Measurements from ENCODE around the gene HTRA3. TPM values are rescaled to one million over a fixed set of nuclear protein-coding genes. Genes with fewer than 3 reads are reported as not detected.

The HTRA3 gene
- total RNA-seq, 1 donor from 2014 or later: 0.16 TPM

DNA sequence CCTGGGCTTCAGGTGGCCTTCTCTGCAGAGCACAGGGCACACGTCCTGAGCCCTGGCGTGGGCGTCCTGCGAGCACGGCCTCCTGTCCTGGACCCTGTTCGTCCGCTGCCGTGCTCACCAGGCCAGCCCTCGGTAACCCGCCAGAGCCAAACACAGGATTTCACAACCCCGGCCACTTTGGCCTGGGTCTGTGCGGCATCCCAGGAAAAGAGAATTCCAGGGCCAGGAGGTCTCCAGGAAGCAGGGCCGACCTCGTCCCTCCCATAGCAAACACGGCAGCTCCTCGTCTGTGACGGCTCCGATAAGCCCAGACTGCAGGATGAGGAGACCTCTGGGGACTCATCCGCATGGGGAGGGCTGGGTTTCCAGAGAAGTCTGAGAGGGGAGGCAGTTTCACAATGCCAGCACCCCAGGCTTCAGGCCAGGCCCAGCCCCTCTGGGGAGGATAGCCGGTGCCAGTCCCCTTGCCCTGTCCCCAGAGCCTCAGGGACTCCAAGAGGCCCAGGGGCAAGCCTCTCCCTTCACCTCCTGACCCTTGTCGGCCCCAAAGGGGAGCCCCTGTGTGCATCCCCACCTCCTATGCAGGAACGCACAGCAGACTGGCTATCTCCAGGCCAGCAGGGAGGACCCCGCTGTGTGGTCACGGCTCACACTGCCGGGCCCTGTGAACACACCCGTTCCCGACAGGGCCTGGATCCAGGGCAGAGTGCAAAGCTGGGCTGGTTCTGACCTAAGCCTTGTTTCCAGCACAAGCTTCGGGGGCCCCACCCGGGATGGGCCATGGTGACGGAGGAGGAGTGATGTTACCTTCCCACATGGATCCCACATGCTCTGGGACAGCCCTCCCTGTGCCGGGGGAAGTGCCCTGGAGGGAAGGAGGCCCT is 22.3 kb upstream of the HTRA3 start:
- TF ChIP-seq, protein P1, sequence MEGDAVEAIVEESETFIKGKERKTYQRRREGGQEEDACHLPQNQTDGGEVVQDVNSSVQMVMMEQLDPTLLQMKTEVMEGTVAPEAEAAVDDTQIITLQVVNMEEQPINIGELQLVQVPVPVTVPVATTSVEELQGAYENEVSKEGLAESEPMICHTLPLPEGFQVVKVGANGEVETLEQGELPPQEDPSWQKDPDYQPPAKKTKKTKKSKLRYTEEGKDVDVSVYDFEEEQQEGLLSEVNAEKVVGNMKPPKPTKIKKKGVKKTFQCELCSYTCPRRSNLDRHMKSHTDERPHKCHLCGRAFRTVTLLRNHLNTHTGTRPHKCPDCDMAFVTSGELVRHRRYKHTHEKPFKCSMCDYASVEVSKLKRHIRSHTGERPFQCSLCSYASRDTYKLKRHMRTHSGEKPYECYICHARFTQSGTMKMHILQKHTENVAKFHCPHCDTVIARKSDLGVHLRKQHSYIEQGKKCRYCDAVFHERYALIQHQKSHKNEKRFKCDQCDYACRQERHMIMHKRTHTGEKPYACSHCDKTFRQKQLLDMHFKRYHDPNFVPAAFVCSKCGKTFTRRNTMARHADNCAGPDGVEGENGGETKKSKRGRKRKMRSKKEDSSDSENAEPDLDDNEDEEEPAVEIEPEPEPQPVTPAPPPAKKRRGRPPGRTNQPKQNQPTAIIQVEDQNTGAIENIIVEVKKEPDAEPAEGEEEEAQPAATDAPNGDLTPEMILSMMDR (IDR thresholded peaks at IDR 0.05): no peak
- Mint-ChIP-seq H3K27ac (ENCODE audit: unreplicated experiment) (no peak overlapping the region), H3K4me3 (ENCODE audit: unreplicated experiment) (no peak overlapping the region), H3K36me3 (ENCODE audit: unreplicated experiment) (no peaks in the 10 kb centered on the region), H3K27me3 (ENCODE audit: unreplicated experiment) (peaks cover 7% of the 10 kb centered on the region), H3K4me1 (ENCODE audit: unreplicated experiment) (peaks cover 12% of the 10 kb centered on the region), H3K9me3 (ENCODE audit: unreplicated experiment) (no peaks in the 10 kb centered on the region)
- no peak for DNase-seq (ENCODE audit: extremely low spot score, unreplicated experiment)

DNA sequence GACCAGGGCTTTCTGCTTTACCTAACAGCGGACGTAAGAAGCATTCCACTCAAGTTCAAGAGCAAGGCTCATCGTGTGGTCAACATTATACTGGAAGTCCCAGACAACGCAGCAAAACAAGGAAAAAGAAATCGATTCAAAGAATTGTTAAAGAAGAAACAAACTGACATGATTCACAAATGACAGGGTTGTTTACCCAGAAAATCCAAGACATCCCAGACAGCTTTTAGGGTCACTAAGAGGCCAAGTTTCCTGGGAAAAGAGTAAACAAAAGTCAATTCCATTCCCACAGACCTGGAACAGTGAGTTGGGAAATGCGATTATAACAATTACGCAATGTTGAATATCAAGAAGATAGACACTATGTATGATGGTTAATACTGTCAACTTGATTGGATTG is 21.5 kb upstream of the HTRA3 start:
- Mint-ChIP-seq H3K4me3 (ENCODE audit: unreplicated experiment) (no peak overlapping the region), H3K4me1 (ENCODE audit: unreplicated experiment) (peaks cover 6% of the 10 kb centered on the region), H3K36me3 (ENCODE audit: unreplicated experiment) (no peaks in the 10 kb centered on the region), H3K9me3 (ENCODE audit: unreplicated experiment) (no peaks in the 10 kb centered on the region), H3K27me3 (ENCODE audit: unreplicated experiment) (peaks cover 7% of the 10 kb centered on the region), H3K27ac (ENCODE audit: unreplicated experiment) (no peak overlapping the region)
- TF ChIP-seq, protein P1 (IDR thresholded peaks at IDR 0.05): no peak
- DNase-seq (ENCODE audit: extremely low spot score, unreplicated experiment): no peak

DNA sequence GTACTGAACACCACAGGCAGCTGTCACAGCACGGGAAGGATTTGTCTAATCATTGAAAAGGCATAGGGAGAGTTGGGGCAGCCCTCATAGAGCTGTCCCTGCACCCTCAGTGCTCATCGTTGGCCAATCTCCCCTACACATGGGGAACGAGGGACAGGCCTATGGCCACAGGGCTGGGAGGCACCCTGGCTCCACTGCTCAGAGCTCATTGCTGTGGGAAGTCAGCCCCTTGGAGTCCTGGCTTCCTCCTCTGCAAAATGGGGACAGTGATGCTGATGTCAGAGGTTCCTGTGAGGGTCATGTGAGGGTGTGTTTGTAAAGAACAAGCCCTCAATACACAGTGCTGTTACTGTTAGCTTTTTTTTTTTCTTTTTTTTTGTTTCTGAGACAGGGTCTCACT is 19.3 kb upstream of the HTRA3 start:
- no peaks in the 10 kb centered on the region for H3K9me3 Mint-ChIP-seq (ENCODE audit: unreplicated experiment)
- no peak overlapping the region for H3K27ac Mint-ChIP-seq (ENCODE audit: unreplicated experiment)
- no peak for DNase-seq (ENCODE audit: extremely low spot score, unreplicated experiment)
- H3K4me3 Mint-ChIP-seq (ENCODE audit: unreplicated experiment): no peak overlapping the region
- peaks cover 7% of the 10 kb centered on the region for H3K27me3 Mint-ChIP-seq (ENCODE audit: unreplicated experiment)
- H3K4me1 Mint-ChIP-seq (ENCODE audit: unreplicated experiment): peaks cover 2% of the 10 kb centered on the region
- H3K36me3 Mint-ChIP-seq (ENCODE audit: unreplicated experiment): no peaks in the 10 kb centered on the region
- TF ChIP-seq, protein P1 (IDR thresholded peaks at IDR 0.05): no peak

DNA sequence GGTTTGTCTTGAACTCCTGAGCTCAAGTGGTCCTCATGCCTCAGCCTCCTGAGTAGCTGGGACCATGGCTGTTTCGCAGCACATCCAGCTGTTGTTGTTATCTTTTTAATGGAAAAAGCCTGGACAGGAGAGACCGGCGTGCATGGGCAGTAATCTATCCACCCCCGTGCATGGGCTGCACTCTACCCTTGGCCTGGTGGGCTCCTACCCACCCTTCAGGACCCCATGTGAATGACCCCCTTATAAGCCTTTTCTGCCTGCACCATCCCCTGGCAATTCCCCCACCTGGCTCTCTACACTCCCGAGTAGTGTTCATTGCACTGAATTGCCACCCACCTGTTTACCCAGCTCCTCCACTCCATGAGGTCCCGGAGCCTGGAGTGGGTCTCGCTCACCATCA is 18.9 kb upstream of the HTRA3 start:
- peaks cover 2% of the 10 kb centered on the region for H3K4me1 Mint-ChIP-seq (ENCODE audit: unreplicated experiment)
- H3K36me3 Mint-ChIP-seq (ENCODE audit: unreplicated experiment): no peaks in the 10 kb centered on the region
- H3K4me3 Mint-ChIP-seq (ENCODE audit: unreplicated experiment): no peak overlapping the region
- peaks cover 7% of the 10 kb centered on the region for H3K27me3 Mint-ChIP-seq (ENCODE audit: unreplicated experiment)
- TF ChIP-seq, protein P1 (IDR thresholded peaks at IDR 0.05): no peak
- DNase-seq (ENCODE audit: extremely low spot score, unreplicated experiment): no peak
- no peak overlapping the region for H3K27ac Mint-ChIP-seq (ENCODE audit: unreplicated experiment)
- no peaks in the 10 kb centered on the region for H3K9me3 Mint-ChIP-seq (ENCODE audit: unreplicated experiment)

DNA sequence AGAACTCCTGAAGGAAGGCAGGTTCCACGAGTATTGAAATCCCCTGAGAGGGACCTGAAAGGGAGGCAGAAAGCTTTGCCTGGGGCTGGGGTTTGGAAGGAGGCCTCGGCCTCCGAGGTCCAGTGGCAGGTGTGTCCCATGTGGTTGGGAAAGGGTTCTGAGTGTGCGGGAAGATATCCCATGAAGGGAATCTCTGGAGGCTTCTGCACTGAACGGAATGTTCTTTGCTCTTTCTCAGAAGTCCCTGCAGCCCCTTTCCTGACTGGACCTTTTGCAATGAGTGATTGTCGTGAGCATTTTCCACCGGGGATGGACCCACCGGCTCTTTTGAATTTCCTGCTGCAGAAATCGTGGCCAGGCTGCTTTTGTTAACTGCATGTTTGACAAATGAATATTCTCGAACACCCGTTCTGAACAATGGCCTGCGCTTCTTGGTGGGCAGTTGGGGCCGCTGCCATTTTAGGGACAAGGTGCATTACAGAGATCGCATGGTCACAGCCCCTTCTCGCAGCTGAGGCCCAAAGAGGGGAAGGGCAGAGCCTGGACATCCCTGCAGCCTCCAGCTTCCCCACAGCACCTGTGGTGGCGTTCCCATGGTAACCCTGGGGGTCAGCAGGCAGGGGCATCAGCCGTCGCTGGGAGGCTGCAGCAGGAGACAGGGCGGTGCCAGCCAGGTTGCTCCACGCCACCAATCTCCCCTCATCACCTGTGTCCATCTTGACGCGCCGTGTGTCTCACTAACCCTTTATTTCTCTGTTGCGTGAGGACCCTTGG is 18.3 kb upstream of the HTRA3 start:
- Mint-ChIP-seq H3K27me3 (ENCODE audit: unreplicated experiment) (peaks cover 7% of the 10 kb centered on the region), H3K4me1 (ENCODE audit: unreplicated experiment) (peaks cover 8% of the 10 kb centered on the region), H3K27ac (ENCODE audit: unreplicated experiment) (no peak overlapping the region), H3K4me3 (ENCODE audit: unreplicated experiment) (no peak overlapping the region), H3K9me3 (ENCODE audit: unreplicated experiment) (no peaks in the 10 kb centered on the region), H3K36me3 (ENCODE audit: unreplicated experiment) (no peaks in the 10 kb centered on the region)
- TF ChIP-seq, protein P1 (IDR thresholded peaks at IDR 0.05): no peak
- DNase-seq (ENCODE audit: extremely low spot score, unreplicated experiment): no peak
